Inferior parietal cortex (tissue), 1 donor: ENCODE results near the gene HMG20A.
"Not testable (repeated sequence)": the region's sequence is repeated elsewhere in the genome, so short reads cannot be mapped to it uniquely, and the experiment has no call there.

Experiments used
- DNase-seq: peaks from one replicate; pipeline ENCODE4 v3.0.0-alpha.2; 2016; ENCODE audit errors: extremely low spot score

HMG20A gene

DNA sequence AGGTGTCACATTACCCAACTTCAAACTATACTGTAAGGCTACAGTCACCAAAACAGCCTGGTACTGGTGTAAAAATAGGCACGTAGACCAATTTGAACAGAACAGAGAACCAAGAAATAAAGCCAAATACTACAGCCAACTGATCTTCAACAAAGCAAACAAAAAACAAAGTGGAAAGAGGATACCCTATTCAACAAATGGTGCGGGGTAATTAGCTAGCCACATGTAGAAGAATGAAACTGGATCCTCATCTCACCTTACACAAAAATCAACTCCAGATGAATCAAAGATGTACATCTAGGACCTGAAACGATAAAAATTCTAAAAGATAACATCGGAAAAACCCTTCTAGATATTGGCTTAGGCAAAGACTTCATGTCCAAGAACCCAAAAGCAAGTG lies 13.8 kb upstream of the HMG20A start:
- no peak for DNase-seq

DNA sequence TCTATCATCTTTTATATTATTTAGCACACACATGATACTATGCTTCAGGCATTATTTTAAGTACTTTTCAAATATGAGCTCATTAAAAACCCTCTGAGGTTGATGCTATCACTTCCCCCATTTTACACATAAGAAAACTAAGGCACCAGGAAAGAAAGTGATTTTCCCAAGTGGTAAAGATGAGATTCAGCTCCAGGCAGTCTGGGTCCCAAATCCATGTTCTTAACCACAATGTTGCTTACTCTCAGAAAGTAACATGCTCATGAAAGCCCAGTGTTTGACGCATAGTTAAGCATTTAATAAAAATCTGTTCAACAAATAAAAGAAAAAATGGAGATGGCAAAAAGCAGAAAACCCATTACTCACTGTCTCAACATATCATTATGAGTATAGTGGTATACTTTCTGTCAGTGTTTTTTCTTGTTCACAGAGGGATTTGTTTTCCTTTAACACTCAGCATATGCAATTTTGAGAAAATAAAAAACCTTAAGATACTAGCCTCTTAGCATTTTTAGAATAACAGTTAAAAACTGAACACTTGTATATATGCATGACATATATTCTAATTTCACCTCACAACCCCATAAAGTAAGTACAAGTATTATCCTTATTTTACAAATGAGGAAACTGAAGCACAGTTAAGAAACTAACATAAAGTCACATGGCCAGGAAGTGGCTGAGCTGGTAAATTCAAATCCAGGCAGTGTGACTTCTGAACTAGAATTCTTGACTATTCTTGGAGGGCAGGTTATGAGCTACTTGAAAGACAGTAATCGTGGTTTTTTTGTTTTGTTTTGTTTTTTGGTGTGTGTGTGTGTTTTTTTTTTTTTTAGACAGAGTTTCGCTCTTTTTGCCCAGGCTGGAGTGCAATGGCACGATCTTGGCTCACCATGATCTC lies 11.2 kb upstream of the HMG20A start:
- no peak for DNase-seq

DNA sequence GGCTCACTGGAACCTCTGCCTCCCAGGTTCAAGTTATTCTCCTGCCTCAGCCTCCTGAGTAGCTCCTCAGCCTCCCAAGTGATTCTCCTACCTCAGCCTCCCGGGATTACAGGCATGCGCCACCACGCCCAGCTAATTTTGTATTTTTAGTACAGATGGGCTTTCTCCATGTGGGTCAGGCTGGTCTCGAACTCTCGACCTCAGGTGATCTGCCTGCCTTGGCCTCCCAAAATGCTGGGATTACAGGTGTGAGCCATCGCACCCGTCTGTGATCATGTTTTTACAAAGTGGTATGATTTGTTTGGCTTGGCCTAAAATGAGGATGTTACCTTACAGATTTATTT lies 10.6 kb upstream of the HMG20A start:
- DNase-seq, result not testable (repeated sequence)

DNA sequence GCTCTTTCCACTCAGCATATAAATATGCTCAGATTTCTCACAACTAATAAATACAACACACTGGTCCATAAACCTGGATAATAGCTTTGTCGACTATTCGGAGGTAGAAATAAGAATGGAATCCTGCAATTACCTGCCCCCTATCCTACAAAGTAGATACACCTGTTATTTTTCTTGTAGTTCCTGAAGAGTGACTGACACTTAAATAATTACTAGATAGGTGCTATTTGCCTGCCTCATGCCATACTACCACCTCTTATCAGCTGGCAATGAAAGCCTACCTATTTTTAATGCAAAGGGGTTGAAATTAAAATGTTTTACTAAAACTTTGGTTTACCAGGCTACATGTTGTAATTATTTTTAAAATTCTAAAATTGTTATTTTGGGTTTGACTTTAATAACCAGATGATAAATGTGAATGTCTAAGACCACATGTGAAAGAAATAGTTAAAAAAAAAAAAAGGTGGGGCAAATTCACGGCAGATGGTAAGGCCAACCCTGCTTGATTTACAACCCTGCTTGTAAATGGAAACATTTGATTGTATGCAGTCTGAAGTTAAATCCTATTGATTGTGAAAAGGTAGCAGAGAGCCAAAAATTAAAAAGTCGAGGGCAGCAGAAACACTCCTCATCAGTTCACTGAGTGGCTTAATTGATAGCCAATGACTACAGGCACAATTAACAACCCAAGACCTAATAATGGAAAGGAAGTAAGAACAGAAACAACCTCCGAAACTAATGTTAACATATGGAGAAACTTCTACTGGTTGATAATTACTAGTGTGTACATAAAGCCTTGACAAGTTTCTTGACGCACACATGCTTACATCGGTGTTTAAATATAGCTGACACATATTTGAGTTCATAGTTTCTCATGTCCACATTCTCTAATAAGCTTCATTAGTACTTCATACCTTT lies 9.7 kb upstream of the HMG20A start:
- no peak for DNase-seq

DNA sequence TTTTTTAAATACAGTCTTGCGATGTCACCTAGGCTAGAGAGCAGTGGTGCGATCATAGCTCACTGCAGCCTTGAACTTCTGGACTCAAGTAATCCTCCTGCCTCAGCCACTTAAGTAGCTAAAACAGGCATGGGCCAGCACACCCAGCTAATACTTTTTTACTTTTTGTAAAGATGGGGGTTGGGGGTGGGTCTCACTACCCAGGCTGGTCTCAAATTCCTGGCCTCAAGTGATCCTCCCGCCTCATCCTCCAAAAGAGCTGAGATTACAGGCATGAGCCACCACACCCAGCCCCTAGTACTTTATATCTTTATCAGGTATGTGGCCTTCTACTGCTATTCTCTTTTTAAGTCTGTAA lies 9.1 kb upstream of the HMG20A start:
- DNase-seq, result no peak

DNA sequence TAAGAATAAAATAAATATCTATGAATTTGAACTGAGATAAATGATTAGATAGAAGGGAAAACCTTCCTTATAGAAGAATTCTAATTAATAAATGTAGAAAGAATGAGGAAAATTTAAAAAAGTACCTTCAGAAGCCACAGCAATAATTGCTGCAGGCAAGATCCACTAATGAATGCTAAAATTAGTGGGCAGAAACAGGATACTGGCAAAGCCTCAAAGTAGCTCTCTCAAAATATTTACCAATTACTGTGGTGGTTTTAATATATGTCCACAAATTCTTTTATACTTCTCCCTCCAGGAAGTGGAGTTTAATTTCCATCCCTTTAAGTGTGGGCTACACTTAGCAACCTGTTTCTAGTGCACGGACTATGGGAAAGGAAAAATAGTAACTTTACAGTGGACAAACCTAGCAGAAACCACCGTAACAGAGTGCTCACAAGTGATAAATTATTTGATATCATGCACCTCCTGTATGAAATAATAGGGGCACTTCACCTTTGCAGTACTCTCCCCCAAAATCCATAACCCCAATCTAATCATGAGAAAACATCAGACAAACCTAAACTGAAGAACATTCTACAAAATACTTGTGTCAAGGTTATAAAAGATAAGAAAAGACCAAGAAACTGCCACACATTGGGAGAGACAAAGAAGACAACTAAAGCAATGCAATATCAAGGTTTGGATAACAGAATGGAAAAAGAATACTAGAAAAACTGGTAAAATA lies 7.6 kb upstream of the HMG20A start:
- no peak for DNase-seq

DNA sequence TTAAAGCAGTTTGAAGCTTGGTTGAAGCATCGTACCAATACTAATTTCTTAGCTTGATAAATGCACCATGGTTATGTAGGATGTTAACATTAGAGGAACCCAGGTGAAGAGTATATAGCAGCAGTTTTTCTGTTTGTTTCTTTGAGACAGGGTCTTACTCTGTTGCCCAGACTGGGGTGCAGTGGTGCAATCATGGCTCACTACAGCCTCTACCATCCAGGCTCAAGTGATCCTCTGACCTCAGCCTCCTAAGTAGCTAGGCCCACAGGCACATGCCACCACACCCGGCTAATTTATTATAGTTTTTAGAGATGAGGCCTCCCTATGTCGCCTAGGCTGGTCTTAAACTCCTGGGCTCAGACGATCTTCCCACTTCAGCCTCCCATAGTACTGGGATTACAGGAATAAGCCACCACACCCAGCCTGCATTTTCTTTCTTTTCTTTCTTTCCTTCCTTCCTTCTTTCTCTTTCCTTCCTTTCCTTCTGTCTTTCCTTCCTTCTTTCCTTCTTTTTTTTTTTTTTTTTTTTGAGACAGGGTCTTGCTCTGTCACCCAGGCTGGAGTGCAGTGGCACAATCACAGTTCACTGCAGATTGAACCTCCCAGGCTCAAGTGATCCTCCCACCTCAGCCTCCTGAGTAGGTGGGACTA lies 6.9 kb upstream of the HMG20A start:
- DNase-seq, result no peak

DNA sequence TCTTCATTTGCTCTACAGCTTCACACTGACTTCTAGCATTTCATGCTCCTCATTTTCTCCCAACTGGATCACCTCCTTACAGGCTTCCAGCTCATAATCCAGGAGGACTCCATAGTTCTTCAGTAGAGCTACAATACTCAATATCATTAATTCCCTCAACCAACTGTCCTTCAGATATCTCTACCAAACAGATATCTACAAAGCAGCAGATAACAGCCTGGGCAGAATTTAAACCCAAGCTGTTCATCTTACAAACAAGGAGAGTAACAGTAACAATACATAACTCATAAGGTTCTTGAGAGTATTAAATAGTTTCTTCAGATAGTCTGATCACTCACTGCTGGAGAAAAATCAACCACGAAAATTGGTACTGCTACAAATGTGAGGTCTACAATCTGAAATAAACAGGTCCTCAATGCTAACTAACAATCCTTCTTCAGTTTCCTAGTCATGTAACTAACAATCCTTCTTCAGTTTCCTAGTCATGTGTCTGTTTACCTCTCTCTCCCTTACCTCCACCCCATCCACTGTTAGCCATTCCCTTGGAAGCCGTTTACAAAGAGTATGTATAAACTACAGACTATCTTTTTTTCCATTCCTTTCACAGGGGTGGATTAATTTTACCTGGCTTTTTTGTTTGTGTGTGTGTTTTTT lies 5.8 kb upstream of the HMG20A start:
- no peak for DNase-seq

DNA sequence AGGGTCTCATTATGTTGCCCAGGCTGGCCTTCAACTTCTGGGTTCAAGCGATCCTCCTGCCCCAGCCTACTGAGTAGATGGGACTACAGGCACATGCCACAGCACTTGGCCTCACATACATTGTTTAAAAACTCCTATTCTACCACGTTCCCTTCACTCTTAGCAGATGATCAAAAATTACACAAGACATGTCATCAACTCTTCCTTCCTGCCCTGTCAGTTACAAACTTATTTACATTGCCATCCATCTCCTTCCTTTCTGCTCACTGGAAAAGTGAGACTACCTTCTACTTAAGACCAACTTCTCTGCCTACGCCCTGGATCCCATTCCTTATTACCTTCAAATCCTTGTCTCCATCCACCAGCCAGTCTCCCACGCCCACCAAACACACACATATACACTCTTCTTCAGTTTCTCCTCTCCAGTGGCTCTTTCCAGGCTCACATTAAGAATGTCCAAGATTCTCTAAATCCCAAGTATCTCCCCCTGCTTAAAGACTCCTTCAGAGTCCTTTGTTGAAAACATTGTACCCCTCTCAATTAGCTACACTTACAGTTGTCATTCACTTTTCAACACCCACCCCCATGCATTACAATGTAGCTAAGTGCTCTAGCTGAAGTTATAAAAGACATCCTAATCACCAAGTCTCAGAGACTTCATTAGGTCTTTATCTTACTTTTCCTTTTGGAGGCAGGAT lies 5.1 kb upstream of the HMG20A start:
- no peak for DNase-seq

DNA sequence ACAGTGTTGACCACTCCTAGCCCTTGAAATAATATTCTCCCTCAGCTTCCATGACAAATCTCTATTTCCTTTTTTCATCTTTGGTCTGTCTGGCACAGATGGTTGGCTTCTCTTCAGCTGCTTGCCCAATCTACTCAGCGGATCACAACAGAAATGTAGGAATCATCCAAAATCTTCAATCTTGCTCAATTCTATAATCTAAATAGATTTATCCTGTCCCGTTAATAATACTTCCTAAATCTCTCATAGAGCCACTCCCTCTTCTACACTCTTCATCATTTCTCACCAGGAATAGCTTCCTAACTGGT lies 4.6 kb upstream of the HMG20A start:
- DNase-seq, result no peak

DNA sequence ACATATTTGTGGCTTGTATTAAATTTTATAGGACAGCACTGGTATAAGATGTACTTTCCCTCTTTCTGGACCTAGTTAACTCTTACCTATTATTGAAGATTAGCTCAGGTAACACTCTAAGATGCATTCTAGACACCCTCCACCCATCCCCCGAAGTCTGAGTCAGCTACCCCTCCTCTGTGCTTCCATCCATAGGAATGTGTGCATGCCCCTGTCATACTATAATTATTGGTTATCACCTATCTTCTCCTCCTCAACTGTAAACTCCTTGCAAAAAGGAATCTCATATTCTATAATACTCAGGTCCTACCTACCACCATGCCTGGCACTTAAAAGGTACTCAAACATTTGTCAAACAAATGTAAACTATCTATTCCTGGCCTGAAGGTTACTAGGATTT lies 3.7 kb upstream of the HMG20A start:
- DNase-seq, result no peak

DNA sequence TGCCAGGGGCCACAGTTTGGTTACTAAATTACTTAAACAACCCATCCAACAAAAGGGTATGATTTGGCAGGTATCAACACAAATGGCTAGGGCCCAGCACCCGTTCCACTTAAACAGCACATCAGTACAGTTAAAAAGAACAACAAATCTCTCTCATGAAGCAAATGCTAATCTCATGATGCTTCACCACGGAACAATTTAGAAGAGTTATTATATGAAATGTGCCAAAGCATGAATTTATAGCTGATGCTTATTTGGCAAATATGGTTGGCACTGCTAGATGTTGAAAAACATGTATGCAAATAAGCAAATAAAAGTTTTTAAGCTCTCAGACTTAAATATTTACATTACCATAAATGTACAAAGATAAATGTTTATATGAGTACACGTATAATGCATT lies 3.1 kb upstream of the HMG20A start:
- DNase-seq, result no peak

DNA sequence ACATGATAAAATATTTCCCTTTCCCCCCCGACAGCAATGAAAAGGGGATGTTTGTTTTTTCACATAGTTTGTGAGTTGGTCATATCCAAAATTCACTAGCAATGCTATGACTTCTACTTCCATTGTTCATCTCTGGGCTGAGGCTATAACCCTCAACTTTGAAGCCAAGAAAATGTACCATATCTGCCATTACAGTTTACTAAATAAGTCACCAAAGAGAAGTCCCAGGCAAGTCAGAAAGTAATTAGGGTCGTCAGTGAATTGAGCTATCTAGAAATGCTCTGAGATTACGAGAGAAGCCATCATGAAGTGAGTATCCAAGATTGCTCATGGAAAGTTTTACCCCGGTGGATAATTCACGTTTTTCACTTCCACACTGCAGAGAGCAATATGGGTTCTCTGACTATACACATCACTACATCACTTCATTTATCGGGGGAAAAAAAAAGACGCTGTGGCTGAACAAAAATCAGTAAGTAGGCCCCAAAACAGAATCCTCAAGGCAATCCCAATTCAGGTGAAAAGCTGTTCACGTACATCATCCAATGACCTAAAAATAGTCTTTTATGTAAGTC lies 2.2 kb upstream of the HMG20A start:
- DNase-seq, result peak; percentile 32

DNA sequence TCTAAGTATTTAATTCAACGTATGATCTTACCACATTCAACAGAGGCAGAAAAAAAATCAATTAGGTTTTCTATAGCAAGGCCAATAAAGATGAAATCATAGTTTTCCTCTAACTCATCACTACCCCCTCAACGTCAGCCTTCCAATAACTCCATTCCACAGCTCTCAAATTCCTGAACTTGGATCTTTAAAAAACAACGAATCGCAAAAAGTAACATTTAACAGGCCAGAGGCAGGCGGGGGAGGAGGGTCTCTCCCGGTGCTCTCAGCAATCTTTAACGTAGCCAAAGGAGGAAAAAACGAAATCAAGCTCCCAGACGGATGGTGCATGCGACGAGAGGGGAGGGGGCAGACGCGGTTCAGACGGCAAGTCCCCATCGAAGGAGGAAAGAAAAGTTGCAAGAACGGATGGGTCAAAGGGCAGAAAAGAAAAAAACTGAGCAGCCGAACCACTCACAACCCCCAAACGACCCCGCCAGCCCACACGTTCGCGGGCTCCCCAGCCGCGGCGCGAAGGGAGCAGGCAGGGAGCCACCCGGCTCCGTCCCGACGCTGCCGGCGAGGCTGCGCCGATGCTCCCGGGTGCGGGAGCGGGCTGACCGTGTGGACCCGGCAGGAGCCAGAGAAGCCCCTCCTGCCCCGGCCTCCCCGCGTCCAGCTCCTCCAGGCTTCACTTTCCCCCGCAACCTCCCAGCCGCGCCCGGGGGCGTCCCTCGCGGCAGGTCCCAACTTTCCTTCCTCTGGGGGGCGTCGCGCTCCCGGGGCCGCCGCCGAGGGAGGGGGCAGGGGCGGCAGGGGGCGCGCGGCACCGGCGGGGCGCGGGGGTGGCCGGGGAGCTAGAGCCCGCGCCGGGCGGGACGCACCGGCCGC lies 1.5 kb upstream of the HMG20A start:
- DNase-seq, result no peak

DNA sequence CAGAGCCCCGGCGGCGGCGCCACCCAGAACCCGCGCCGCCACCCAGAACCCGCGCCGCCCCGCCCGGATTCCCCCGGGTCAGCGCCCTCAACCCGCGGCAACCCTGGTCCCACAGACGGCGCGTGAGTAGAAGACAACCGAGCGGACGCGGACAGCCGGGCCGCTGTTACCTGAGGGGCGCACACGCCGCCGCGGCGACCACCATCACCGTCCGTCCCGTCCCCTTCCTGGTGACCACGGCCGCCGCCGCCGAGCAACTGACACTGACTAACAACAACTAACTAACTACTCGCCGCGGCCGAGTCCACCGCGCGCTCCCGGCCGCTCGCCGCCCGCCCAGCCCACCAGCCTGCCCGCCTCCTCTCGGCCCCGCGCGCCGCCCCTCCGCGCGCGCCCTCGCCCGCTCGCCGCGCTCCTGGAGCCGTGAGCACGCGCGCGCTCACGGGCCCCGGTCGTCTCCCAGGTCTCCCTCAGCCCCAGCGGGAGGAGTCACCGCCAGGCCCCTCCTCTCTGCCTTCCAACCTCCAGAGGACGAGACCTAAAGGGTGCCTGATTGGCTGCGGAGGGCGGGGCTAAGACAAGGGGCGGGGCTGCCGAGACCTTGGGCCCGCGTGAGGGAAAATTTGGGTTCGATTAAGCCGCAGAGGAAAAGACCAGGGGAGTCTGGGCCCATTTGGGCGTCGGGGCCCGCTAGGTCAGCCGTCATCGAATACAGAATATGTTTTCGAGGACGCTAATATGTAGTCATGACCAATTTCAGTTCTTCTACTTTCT lies 665 bp upstream of the HMG20A start, which contains the start of gene PEAK1:
Gene PEAK1 (minus strand): TSS at position 269 of the 774 bp plus-strand sequence. CDS start 238,178 bp downstream, outside the sequence.
- peak; percentile 95 for DNase-seq

DNA sequence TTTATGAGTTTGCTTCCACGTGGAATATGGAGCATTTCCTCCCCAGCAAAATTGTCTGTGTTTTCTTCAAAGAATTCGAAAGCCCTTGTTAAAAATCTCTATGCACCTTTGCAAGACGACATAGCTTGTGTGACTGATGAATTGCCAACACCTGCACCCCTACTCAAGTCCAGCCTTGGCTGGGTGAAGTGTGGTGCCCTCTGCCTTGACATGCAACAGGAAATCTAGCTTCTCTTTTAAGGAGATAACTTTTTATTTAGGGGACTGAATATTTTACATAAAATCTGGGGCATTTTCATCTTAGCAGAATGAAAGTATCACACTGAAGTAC lies 647 bp downstream of the HMG20A start:
- peak; percentile 25 for DNase-seq

DNA sequence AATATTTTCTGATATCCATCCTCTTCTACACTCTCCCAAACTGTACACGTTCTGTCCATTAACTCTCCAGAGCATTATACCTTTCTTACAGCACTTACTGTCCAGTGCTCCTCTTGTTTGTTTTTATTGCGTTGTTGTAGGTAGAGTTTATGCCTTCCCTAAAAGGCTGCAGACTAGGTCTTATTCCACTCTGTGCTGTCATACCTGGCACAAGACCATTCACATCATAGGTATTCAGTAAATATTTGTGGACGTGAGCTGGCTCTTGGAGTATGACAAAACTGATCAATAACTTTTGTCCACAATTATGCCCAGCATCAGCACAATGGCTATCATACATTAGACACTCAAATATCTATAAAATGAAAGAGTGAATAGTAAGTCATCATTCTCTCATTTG lies 4.4 kb downstream of the HMG20A start:
- DNase-seq, result no peak

DNA sequence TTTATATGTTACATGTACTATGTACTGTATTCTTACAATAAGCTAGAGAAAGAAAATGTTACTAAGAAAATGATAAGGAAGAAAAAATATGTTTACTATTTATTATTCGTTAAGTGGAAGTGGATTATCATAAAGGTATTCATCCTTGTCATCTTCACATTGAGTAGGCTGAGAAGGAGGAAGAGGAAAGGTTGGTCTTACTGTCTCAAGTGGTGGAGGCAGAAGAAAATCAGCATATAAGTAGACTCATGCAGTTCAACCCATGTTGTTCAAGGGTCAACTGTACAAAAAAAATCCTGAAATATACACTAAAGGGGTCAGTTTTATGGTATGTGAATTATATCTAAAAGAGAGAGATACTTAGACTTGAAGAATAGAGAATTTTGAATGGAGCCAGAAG lies 5.7 kb downstream of the HMG20A start:
- DNase-seq, result no peak

DNA sequence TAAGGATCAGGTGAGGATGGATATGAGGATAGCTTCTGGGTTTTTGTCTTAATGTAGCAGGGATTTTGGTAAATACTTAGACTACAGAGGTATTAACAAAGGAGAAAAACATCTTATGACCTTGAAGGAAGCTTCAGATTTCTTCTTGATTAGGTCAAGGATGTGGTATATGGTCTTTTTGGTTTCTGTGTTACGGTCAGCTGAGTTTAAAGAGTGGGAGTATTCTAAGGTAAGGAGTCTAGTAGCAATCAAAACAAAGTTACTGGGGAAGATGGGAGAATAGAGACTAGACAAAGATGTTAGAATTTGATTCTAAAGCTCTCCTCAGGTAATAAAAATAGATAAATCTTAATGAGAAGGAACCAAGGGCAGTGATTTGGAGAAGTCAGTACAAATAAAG lies 6.2 kb downstream of the HMG20A start:
- no peak for DNase-seq
